GM23338 (cell line): ENCODE measurements around the gene CHST11.

ENCODE experiments used
- CREB1 ChIP-seq: fragments of 250-450 bp; sonication (Bioruptor Pico); IDR thresholded peaks from 2 replicates; pipeline ENCODE4 v1.5.0; 2020; ENCODE audit warnings: low read depth, mild to moderate bottlenecking, moderate library complexity
- CTCF ChIP-seq, 2 experiments: fragments of 200-600 bp in 1 of 2; sonication (generic) in 1 of 2; conservative IDR thresholded peaks; 2 replicates each; pipeline versions ENCODE4 v1.5.1 to v1.6.1; 2016 to 2017; ENCODE audit warnings: antibody characterized with exemption in 2 of 2, low read depth in 2 of 2, mild to moderate bottlenecking in 2 of 2, moderate library complexity in 1 of 2
- ETS1 ChIP-seq: IDR thresholded peaks from 2 replicates; pipeline ENCODE4 v1.6.1; 2016; ENCODE audit warnings: antibody characterized with exemption
- EZH2 ChIP-seq: fragments of 200-600 bp; sonication (generic); IDR thresholded peaks from one replicate; pipeline ENCODE4 v1.8.0; 2017; ENCODE audit warnings: antibody characterized with exemption, mild to moderate bottlenecking, low read depth; ENCODE audit not compliant: unreplicated experiment
- EZH2phosphoT487 ChIP-seq: fragments of 200-600 bp; sonication (generic); IDR thresholded peaks from one replicate; pipeline ENCODE4 v1.8.1; 2018; ENCODE audit warnings: antibody characterized with exemption; ENCODE audit not compliant: unreplicated experiment
- NANOG ChIP-seq: IDR thresholded peaks from 2 replicates; pipeline ENCODE4 v1.6.1; 2016; ENCODE audit warnings: antibody characterized with exemption, borderline replicate concordance
- POLR2AphosphoS5 ChIP-seq: IDR thresholded peaks from 2 replicates; pipeline ENCODE4 v1.6.1; 2016; ENCODE audit warnings: antibody characterized with exemption, low read depth
- REST ChIP-seq: IDR thresholded peaks from one replicate; pipeline ENCODE4 v1.6.1; 2018; ENCODE audit warnings: antibody characterized with exemption; ENCODE audit not compliant: unreplicated experiment
- STAT1 ChIP-seq: IDR thresholded peaks from one replicate; pipeline ENCODE4 v1.6.1; 2016; ENCODE audit warnings: antibody characterized with exemption; ENCODE audit not compliant: unreplicated experiment
- ZNF114 ChIP-seq: fragments of 250-450 bp; sonication (Bioruptor Pico); IDR thresholded peaks from 2 replicates; pipeline ENCODE4 v1.5.0; 2020; ENCODE audit warnings: mild to moderate bottlenecking, moderate library complexity
- ZNF331 ChIP-seq: fragments of 250-450 bp; sonication (Bioruptor Pico); IDR thresholded peaks from 2 replicates; pipeline ENCODE4 v1.5.0; 2020; ENCODE audit warnings: low read depth, mild to moderate bottlenecking, moderate library complexity

- TF ChIP-seq CTCF (conservative IDR thresholded peaks at IDR 0.05; ENCODE audit: low read depth in 2 of 2) (no peak), EZH2phosphoT487 (no peak), CREB1 (CRISPR knock-in tag) (no peak), POLR2AphosphoS5 (no peak), REST (no peak), EZH2 (no peak), ETS1 (no peak), ZNF331 (CRISPR knock-in tag) (no peak), STAT1 (no peak), ZNF114 (CRISPR knock-in tag) (no peak), NANOG (no peak)
Observed at GRCh38 chr12:104553421-104553820, 96.7 kb downstream of the CHST11 start.
